Cerebellar cortex (tissue), 1 donor: Measurements from ENCODE around the gene OR2L5.

ENCODE experiments used
- DNase-seq: peaks from one replicate; pipeline ENCODE4 v3.0.0-alpha.2; 2015; ENCODE audit warnings: low spot score

OR2L5 gene

GRCh38 chr1:248013229-248013710 is at the start of gene OR2L5:
Gene OR2L5, plus strand, starts transcription at chr1:248013660. Its CDS starts 8,288 bp downstream, at chr1:248021948.
- DNase-seq: no peak

GRCh38 chr1:247964933-247965332 is 48.5 kb upstream of the OR2L5 start, which contains the start of gene OR2AK2:
Gene OR2AK2, plus strand, starts transcription at chr1:247965233. Its CDS starts 144 bp downstream, at chr1:247965377.
- no peak for DNase-seq

GRCh38 chr1:247966532-247967204 is 46.8 kb upstream of the OR2L5 start:
- no peak for DNase-seq

- no peak for DNase-seq
Measured at GRCh38 chr1:247992986-247993385, 20.5 kb upstream of the OR2L5 start.

- DNase-seq: no peak
Measured at GRCh38 chr1:247998811-247999210, 14.6 kb upstream of the OR2L5 start.

- no peak for DNase-seq
Measured at GRCh38 chr1:248000169-248000568, 13.3 kb upstream of the OR2L5 start.

- DNase-seq: no peak
Measured at GRCh38 chr1:248007778-248008177, 5.7 kb upstream of the OR2L5 start.

GRCh38 chr1:248009681-248010080 is 3.8 kb upstream of the OR2L5 start:
- no peak for DNase-seq

- DNase-seq: no peak
Measured at GRCh38 chr1:248015803-248016202, 2.3 kb downstream of the OR2L5 start.

GRCh38 chr1:248029770-248030169 is 16.3 kb downstream of the OR2L5 start, which contains the start of gene OR2L2:
Gene OR2L2, plus strand, starts transcription at chr1:248030070. Its CDS starts 8,198 bp downstream, at chr1:248038268.
- DNase-seq: no peak

- DNase-seq: no peak
Measured at GRCh38 chr1:248045209-248045608, 31.7 kb downstream of the OR2L5 start.

- no peak for DNase-seq
Measured at GRCh38 chr1:248046536-248046935, 33.1 kb downstream of the OR2L5 start, which contains the start of gene OR2L3. Gene OR2L3, plus strand, starts transcription at chr1:248046836. Its CDS starts 13,846 bp downstream, at chr1:248060682.

- no peak for DNase-seq
Measured at GRCh38 chr1:248047008-248047407, 33.5 kb downstream of the OR2L5 start.

GRCh38 chr1:248054671-248055070 is 41.2 kb downstream of the OR2L5 start:
- DNase-seq: no peak

GRCh38 chr1:248055261-248055660 is 41.8 kb downstream of the OR2L5 start:
- no peak for DNase-seq

- no peak for DNase-seq
Measured at GRCh38 chr1:248065071-248065470, 51.6 kb downstream of the OR2L5 start.

- no peak for DNase-seq
Measured at GRCh38 chr1:248065604-248066003, 52.1 kb downstream of the OR2L5 start.
